Stimulated activated CD8-positive, alpha-beta memory T cell treated with anti-CD3 and anti-CD28 coated beads, Interleukin-12 subunit alpha, Interleukin-12 subunit beta, amount 100 ng/mL, for 1 hour (primary cell): ENCODE data around the gene PCDH9.

Experiments used
- DNase-seq: peaks from one replicate; pipeline ENCODE4 v3.0.0-alpha.2; 2020; ENCODE audit warnings: low read depth

The PCDH9 gene

DNA sequence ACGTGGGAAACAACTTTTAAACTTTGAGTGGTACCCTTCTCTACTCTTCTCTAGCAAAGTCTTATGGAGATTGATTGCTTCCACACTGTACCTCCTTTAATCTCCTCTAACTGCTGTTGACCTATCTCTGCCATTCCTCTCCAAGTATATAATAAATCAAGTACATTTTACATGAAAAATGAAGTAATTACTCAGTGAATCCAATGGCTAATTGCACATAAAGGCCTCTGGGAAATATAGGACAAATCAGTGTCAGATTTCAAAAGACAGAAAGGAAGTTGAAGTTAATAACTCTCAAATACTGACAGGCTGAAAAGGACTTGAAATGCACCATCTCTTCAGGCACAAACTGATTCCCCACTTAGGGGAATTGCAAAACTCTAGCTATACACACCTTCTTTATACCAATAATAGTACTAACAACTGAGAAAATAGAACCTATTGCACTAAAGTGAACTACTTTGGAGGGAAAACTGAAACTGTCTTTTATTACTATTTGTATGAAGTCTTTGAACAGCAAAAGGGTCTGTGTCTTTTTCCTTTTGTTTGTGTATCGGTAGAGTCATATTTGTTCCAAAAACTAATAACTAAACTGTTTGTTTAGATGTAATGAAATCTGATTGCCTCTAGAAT lies 701.1 kb downstream of the PCDH9 start:
- no peak for DNase-seq

DNA sequence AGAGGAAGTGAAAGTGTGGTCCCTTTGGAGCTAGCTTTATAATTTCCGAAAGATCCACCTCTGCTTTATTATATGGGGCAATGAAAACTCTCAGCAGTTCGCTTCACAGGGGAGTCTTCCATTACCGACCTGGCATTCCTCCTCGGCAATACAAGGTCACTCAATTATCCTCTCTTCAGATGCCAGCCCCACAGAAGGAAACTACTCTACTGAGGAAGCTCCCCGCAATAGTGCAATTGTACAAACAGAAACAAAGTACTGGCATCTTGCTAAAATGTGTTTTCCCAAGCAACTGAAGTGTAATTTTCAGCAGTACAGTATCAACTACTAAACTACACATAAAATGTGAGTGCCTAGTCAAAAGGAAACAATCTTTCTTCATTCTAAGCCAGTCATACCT lies 702.0 kb downstream of the PCDH9 start:
- no peak for DNase-seq

DNA sequence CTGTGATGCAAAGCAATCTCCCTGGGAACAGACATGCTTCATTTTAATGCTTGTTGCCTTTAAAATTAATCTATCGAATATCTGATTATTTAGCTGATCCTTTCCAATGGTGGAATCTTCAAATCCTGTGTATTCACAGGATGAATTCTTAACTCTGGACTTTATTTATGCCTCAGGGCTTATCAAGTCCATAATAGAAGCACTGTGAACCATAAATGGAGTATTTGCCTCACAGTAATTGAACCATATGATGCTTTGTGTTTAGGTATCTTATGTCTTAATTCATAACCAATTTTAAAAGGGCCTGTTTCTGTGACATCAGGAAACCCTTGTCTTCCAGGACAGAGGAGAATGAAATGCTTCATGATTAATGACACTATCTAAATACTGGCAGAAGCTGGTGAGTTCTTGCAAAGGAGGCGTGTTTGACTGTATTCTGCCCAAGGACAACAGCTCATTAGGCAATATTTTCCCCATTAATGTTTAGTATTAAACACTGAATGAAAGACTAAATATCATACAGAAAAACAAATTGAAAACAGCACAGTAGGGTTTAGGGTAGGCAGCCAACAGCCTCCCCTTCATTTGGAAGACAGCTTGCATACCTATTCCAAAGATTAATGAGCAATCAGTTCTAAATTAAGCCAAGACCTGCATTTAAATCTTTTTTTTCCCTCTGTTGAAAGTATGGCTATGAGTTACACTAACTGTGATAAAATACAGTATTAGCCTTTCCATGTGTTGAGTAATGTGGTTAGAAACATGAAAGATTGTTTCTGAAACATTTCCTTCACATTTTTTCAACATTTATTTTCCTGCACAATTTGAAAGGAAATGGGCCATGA lies 709.4 kb downstream of the PCDH9 start:
- no peak for DNase-seq

DNA sequence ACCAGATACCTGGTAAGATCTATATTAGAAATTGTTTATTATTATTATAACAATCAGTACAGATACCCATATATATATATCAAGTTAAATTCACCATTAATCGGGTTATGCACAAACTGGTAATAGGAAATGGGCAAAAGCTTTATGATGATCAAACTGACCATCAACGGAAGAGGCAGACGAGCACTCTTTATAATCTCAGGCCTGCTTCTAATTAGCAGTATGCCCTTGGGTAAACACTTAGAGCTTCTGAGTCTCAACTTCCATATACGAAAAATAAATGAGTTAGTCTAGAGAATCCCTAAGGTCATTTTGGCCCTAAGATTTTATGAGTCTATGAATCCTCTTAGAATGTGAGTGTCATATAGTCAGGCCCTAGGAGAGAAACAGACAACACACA lies 710.9 kb downstream of the PCDH9 start:
- DNase-seq: no peak

DNA sequence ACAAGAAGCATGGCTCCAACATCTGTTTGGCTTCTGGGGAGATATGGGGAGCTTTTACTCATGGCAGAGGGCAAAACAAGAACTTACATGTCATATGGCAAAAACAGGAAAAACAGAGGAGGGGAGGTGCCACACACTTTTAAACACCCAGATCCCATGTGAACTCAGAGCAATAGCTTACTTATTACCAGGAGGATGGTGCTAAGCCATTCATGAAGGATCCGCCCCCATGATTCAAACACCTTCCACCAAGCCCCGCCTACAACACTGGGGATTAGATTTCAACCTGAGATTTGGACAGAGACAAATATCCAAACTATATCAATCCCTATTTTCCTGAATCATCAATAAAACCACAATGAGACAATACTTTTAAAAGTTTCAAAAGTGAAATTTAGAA lies 712.1 kb downstream of the PCDH9 start:
- DNase-seq: no peak

DNA sequence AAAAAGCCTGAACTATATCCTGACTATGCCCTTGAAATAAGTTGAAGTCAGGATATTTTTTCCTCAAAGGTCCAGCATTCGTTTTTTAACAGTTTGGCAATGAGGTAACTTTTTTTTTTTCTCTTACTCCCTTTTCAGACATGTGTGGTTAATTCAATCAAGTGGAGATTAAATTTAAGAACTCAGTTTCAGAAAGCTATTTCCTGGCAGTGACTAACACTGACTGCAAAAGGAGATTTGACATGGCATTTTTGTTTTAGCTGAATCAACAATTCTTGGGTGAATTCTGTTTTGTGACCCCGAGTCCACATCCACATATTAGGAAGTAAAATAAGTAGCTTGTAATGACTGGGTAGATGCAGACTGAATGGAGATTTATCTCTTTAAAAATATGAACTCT lies 716.4 kb downstream of the PCDH9 start:
- DNase-seq: no peak

DNA sequence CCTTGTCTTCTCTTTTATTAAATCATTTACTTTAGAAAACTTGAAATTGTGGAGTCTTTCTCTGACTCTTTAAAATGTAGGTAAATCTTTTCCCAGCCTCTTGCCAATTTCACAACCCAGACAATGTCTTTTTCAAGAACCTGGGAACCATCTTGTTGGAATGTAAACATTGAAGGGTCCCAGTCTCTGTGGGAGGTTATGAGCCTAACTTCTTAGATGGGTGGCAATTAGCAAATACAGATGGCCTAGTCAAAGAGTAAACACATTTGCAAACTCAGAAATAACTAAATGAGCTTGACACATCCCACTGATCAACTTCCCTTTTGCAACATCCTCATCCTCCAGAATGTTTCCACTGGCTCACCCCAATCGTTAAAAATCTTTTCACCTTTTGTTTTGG lies 721.0 kb downstream of the PCDH9 start:
- no peak for DNase-seq

DNA sequence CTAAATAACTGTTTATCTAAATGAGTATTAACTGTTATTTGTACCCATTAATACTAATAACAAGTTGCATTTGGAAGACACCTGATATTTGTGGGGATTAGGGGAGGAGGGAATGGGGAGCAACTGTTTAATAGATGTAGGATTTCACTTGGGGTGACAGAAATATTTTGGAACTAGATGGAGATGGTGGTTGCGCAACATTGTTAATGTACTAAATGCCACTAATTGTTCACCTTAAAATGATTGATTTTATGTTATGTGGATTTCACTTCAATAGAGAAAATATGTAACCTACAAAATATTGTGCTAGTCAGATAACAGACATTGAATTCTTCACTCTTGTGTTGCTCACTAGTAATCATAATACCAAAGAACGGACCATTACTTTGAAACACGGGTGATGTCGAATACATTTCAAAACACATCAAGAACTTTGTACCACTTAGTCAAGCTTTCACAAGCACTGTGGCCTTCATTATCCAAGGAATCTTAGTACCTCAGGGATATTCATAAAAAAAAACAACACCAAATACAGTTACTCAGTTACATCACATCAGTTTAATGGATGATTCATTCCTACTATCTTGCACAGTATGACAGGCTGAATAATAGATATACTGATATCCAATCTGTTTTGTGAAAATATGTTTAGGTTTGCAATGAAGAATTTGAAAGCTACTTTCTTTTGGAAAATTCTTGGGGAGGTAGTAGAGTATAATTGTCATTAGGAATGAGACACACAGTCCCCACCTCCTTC lies 721.8 kb downstream of the PCDH9 start:
- DNase-seq: no peak

DNA sequence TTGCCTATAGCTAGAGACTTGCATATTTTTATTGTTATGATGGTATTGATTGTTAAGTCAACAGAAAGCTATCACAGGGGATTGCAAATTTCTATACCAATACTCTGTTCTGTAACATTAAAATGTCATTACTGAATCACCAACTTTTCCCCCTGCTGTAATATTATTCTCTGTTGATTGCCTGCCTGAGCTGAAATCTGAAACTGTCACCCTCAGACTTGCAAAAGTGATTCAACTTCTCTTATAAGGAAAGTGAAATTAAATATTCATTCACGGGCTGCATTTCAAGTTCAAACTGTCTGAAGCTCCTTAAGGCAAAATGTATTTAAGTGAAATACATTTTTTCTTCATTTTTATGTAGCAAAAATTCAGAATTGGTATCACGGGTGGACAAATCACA lies 723.2 kb downstream of the PCDH9 start:
- DNase-seq: no peak

DNA sequence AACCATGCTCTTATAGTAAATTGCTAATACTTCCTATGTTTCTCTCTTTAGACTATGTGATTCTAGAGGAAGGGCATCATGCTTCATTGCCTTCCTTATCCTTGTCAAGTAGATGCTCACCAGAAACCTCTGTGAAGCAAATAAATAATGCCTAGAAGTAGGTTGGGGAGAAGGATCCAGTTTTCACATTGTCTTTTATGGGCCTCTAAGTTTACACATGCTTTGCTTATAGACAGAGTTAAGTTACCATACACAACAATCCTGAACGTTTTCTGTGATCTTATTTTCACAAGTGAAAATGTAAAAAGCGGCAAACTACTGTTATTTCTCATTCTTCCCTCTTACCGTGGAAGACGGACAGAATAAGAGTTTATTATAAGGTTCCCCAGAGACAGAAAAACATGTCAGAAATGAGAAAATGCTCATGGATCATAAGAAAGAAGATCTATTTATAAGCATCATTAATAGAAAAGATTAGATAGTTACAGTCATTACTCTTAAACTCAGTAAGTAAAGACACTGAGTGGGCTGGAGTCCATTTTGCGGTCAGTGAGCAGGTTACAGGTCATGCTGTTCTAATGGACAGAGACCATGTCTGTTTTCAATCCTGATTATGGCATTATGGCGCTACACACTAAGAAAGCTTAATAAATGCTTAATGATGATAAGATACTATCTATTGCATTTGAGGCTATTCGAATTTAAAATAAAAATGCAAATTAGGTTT lies 723.9 kb downstream of the PCDH9 start:
- no peak for DNase-seq

DNA sequence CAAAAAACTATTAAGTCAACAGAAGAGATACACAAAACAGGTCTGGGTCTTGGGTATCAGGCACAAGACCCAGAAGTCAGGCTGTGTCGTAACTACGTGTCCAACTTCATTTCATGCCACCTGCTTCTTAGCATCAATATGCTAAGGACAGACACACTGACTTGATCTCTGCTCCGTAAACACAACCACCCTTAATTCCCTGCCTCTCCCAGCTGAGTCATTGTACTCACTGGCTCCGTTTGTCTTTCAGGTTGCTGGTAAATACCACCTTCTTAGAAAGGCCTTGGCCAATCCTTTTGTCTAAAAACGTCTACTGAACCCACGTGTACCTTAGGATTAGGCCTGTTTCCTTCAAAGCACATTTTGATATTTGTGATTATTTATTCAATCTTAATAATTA lies 726.2 kb downstream of the PCDH9 start:
- DNase-seq: no peak

DNA sequence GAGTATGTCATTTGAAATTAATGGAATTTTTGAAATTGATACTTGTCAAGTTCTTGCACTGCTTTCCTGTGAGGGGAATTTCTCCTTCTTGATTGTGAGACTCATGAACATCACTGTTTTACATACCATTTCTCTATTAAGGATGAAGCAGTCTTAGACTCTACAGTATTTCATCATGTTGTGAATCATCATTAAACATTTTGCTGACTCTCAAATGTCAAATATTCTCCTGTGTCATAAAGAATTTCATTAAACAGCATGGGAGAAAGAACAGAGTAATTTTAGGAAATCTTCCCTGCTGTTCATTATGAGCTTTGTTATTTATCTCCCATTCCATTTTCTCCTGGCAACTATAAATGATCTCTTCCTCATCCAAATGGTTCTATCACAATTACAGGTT lies 729.0 kb downstream of the PCDH9 start:
- no peak for DNase-seq

DNA sequence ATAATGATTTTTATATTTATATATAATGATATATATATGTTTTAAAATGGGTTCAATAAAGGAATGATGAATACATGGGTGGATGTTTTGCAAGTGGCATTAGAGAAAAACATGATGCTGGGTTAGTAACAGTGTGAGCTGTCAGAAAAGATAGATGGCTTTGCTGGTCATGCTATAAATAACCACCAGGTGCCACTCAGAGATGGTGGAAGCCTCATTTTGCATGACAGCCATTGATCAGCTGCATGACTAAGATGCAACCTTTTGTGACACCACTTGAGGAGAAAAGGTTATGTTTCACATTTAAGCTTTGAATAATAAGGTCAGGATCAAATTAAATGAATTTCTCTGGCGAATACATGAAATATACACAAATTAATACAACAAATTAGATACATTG lies 737.7 kb downstream of the PCDH9 start:
- no peak for DNase-seq

DNA sequence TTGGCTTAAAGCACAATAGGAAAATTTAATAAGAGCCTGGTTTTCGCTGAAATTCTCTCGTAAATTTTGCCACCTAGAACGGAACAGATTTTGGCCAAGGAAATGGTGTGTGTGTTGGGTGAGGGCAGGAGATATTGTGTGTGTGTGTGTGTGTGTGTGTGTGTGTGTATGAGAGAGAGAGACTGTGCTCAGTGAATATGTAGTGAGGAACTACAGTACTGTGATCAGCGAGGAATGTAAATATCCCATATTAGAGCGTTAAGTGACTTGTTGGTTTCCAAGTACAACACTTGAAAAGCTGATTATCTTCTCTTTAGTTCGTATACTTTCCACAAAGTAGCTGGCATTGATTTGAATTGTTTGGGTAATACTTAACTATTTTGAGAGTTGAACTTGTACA lies 738.9 kb downstream of the PCDH9 start:
- DNase-seq: no peak

DNA sequence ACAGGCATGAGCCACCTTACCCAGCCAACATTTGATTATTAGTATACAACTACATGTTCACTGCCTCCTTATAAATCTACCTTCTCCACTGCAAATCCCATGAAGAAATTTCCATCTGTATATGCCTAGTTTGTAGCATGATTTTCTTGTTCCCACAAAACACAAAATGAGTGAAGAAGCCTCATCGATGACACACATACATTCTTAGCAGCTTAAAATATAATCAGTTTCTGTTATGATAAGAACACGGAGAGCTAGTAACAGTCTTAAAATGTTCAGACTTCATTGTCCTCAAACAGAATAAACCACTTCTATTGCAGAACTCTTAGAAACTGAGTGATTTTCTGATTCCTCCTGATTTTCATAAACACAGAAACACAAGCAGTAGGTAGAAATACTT lies 740.5 kb downstream of the PCDH9 start:
- DNase-seq: no peak

DNA sequence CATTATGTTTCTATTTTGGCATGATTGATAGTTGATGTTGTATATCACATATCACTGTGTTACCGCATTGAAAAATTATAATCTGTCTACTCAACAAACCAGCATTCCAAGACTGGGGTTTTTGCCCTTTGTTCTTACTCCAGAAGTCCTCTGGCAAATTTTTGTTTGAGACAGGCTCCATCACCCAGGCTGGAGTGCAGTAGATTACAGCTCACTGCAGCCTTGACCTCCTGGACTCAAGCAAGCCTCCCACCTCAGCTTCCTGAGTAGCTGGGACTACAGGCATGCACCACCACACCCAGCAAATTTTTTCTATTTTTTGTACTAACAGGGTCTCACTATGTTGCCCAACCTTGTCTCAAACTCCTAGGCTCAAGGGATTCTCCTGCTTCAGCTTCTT lies 741.0 kb downstream of the PCDH9 start:
- no peak for DNase-seq

DNA sequence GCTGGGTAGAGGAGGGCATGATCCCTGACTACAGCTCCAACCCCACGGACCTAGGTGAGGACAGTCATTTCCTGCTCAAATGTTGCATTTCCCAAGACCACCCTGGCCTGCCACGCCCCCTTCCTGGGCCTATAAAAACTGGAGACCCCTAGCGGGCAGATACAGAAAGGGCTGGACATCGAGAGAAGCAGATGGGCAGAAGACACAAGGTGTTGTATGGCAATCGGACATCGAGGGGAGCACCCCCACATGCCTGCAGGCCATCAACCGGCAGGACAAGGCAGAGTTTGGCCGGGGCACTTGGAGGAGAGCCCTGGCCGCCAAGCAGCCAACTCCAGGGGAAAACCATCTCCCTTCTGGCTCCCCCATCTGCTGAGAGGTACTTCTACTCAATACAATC lies 746.4 kb downstream of the PCDH9 start:
- DNase-seq: no peak

DNA sequence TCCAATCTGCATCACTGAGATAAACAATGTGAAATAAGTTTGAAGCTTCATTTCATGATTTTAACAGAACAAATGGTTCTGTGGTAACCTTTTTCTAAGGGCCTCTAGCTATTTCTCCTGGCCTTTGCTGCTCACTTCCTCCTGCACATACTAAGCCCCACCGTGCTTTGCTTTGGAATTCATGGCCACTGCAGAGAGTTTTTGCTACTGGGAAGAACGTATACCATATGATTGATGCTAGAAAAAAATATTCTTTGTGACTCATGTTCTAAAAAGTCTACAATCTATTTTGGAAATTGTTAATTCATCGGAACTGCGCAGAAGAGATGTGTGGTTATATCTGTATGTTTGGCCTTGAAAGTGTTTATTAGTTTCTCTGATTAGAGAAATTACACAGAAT lies 747.3 kb downstream of the PCDH9 start:
- DNase-seq: no peak

DNA sequence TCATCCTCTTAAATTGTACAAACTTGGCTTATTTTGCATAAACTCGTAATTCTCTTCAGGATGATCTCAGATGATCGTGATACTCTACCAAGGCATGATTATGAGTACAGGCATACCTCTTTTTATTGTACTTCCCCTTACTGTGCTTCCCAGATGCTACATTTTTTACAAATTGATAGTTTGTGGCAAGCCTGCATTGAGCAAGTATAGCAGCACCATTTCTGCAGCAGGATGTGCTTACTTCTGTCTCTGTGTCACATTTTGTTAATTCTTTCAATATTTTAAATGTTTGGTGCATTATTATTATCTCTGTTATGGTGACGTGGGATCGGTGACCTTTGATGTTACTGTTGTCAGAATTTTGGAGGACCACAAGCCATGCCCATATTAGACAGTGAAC lies 752.3 kb downstream of the PCDH9 start:
- no peak for DNase-seq

DNA sequence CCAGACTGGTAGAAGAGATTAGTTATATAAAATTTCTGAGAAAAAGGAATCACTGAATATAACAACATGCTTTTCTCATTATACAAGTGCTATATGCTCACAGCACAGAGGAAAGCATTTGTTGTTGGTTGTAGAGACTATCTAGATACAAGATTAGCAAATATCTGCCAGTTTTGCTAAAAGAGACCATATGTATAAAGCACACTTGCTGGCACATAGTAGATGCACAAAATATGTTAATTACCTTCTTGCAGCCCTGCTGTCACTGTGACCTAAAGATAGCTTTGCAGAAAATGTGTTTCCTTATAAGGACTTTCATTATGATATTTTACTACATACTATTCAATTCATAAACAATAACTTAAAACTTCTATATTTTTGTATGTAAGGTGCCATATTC lies 755.1 kb downstream of the PCDH9 start:
- no peak for DNase-seq

DNA sequence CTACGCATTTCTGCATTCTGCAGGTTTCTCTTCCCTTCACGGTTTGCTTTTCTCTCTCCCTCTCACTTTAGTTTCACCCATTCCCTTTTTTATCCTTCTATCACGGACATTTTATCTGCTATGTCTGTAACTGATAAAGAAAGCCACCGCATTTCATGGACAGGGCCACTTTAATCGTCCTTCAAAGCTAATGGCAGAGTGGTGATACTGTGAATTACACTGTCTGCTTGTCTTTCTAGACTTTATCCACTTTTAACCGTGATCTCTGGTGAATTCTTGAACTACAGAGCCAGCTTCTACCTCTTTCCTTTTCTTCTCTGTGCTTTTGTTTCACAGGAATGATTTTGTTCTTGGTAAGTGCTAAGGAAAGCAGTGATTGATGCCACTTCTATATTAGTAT lies 760.4 kb downstream of the PCDH9 start:
- DNase-seq: no peak

DNA sequence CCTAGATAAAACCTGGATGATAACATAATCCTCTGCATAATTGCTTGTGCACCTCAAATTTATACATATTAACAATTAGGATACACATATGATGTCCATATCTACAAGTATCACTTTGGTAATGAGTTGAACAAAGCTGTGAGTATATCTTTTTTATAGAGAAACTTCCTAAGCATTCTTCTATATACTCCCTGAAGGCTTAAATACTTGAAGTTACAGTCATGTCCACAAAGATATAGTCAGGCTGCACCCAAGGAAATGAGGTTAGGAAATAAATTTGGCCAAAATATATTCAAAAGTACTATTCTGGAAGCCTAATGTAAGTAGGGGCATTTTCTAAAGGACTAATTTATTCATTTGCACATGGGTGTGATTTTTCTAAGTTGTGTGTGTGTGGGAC lies 761.5 kb downstream of the PCDH9 start:
- DNase-seq: no peak

DNA sequence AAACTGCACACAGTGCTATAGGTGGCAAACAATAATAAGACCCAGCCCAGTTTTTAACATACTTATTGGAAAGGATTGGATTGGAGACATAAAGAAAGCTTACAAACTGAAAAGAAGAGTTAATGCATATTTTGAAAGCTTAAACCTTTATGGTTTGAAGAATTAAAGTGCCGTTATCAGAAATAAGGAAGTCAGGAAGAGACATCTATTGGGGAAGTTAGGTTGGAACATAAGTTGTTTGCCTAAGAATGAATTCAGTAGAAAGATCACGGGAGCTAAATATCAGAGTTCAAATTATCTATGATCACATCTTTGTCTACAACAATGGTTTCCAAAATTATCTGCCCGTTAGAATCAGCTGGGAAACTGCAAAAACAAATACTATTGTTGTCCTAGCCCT lies 767.9 kb downstream of the PCDH9 start:
- no peak for DNase-seq
